Adrenal gland (tissue), 5 donors: Measurements from ENCODE around the gene MBP.

Experiments
- POLR2A ChIP-seq, 2 donors: fragments of 450-650 bp; IDR thresholded peaks; one replicate each; pipeline ENCODE4 v1.6.1; 2017; ENCODE audit warnings: antibody characterized with exemption in 2 of 2, mild to moderate bottlenecking in 2 of 2, moderate library complexity in 1 of 2
- TF ChIP-seq, protein P1 (sequence below), 6 experiments: fragments of 450-650 bp in 4 of 6; fragments of 200-600 bp in 2 of 6; sonication (generic) in 1 of 6; IDR thresholded peaks; 1 replicate in 5 of 6; 2 replicates in 1 of 6; pipeline versions ENCODE4 v1.5.1 to v1.8.0; 2016 to 2021; ENCODE audit warnings: antibody characterized with exemption in 6 of 6, mild to moderate bottlenecking in 2 of 6, moderate library complexity in 1 of 6
- donor health status: DM: no; HTN: no; CAD: no.

DNA sequence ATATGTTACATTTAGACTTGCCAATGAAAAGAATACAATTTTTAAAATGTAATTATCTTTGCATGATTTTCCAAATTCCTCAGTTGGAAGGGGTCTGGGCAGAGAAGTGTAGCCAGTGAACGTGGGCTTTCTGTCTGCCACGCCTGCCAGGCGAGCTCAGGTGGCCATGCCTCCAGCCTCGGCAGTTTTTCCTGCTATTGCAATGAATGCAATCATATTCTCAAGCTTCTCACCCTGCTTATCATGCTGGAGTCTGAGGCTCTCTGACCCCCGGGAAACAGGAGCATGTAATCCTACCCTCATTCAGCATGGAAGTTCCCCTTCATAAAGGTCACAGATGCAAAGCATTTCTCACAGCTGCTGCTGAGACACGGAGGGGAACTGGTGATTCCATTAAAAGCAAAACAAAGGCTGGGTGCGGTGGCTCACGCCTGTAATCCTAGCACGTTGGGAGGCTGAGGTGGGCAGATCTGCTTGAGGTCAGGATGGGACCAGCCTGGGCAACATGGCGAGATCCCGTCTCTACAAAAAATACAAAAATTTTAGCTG, 154.8 kb downstream of the MBP start:
- TF ChIP-seq, protein P1, sequence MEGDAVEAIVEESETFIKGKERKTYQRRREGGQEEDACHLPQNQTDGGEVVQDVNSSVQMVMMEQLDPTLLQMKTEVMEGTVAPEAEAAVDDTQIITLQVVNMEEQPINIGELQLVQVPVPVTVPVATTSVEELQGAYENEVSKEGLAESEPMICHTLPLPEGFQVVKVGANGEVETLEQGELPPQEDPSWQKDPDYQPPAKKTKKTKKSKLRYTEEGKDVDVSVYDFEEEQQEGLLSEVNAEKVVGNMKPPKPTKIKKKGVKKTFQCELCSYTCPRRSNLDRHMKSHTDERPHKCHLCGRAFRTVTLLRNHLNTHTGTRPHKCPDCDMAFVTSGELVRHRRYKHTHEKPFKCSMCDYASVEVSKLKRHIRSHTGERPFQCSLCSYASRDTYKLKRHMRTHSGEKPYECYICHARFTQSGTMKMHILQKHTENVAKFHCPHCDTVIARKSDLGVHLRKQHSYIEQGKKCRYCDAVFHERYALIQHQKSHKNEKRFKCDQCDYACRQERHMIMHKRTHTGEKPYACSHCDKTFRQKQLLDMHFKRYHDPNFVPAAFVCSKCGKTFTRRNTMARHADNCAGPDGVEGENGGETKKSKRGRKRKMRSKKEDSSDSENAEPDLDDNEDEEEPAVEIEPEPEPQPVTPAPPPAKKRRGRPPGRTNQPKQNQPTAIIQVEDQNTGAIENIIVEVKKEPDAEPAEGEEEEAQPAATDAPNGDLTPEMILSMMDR (IDR thresholded peaks at IDR 0.05) = no peak
- TF ChIP-seq POLR2A (IDR thresholded peaks at IDR 0.05) = no peak
